Activated T-helper 2 cell treated with anti-CD3 and anti-CD28 coated beads, Interferon-gamma antibody, Interleukin-2, Interleukin-4, amounts not matched to agents 10 μg/mL and 5 μg/mL and 100 μg/mL, durations not matched to agents 14 hours and 24 hours and 36 hours (primary cell): ENCODE results near the gene MAPK12. TPM values are rescaled to one million over a fixed set of nuclear protein-coding genes. Genes with fewer than 3 reads are reported as not detected.
A peak's percentile ranks its signal among the peaks of the same experiment; 100 is the strongest.
"Not testable (repeated sequence)": the region's sequence is repeated elsewhere in the genome, so short reads cannot be mapped to it uniquely, and the experiment has no call there.

Experiments used
- DNase-seq: peaks from one replicate; pipeline ENCODE4 v3.0.0; 2021; ENCODE audit warnings: low spot score
- H3K27ac Mint-ChIP-seq: one replicate; pipeline ENCODE4 v1.8.0; 2021; ENCODE audit warnings: mixed read lengths
- H3K27me3 Mint-ChIP-seq: one replicate; pipeline ENCODE4 v1.8.0; 2021; ENCODE audit warnings: low read depth, mixed read lengths
- H3K36me3 Mint-ChIP-seq: one replicate; pipeline ENCODE4 v1.8.0; 2021; ENCODE audit warnings: low read depth, mixed read lengths
- H3K4me1 Mint-ChIP-seq: one replicate; pipeline ENCODE4 v1.8.0; 2021; ENCODE audit warnings: low read depth, mixed read lengths
- H3K4me3 Mint-ChIP-seq: one replicate; pipeline ENCODE4 v1.8.0; 2021; ENCODE audit warnings: low read depth, mild to moderate bottlenecking, moderate library complexity, mixed read lengths
- H3K9me3 Mint-ChIP-seq: one replicate; pipeline ENCODE4 v1.8.0; 2021; ENCODE audit warnings: mixed read lengths
- intact Hi-C: fragments of 100-400 bp; cut with micrococcal nuclease; formaldehyde crosslinking; loops from one replicate; pipeline ENCODE4 v1.15.1; 2023
- total RNA-seq: library from RNA; stranded (reverse); gene quantifications from 2 replicates; pipeline ENCODE4 v1.2.3, GENCODE V29; 2022

The MAPK12 gene
- total RNA-seq, 1 donor from 2014 or later = 16.3 TPM

DNA sequence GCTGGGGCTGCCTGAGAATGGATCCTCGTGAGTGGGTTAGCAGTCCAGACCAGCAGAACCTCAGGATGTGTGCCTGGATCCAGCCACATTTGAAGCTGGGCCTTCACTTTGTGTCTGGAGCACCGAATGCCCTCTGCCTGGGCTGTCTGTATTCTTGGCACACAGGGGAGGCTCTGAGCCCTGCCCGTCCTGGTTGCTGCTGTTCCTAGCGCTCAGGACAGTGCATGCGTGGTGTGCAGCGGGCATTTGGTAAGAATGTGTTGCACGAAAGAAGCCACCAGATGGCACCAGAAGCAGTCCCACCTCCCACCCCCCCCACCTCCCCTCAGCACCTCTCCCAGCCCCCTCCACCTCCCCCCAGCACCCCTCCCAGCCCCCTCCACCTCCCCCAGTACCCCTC lies 12.8 kb upstream of the MAPK12 start:
- H3K9me3 Mint-ChIP-seq = no peaks in the 10 kb centered on the region
- no peaks in the 10 kb centered on the region for H3K36me3 Mint-ChIP-seq
- H3K27ac Mint-ChIP-seq = no peak overlapping the region
- H3K4me1 Mint-ChIP-seq = no peaks in the 10 kb centered on the region
- intact Hi-C loops = loop anchor here (1.0 to 5.0 kb wide), 3 partner anchors 38 to 68 kb away; partner anchors contain the start of gene DENND6B
- H3K4me3 Mint-ChIP-seq = no peak overlapping the region
- DNase-seq = no peak
- H3K27me3 Mint-ChIP-seq = peaks cover 12% of the 10 kb centered on the region

DNA sequence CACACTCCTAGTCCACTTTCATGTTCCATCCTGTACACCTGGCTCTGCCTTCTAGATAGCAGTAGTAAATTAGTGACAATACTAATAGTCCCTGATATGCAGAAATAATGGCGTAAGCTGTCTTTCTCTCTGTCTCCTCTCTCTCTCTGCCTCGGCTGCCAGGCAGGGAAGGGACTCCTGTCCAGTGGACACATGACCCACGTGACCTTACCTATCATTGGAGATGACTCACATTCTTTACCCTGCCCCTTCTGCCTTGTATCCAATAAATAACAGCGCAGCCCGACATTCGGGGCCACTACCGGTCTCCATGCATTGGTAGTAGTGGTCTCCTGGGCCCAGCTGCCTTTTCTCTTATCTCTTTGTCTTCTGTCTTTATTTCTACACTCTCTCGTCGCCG lies 12.3 kb upstream of the MAPK12 start:
- H3K27ac Mint-ChIP-seq, H3K4me3 Mint-ChIP-seq, H3K36me3 Mint-ChIP-seq, H3K4me1 Mint-ChIP-seq, DNase-seq, H3K9me3 Mint-ChIP-seq: not testable (repeated sequence)
- H3K27me3 Mint-ChIP-seq = peaks cover 12% of the 10 kb centered on the region
- intact Hi-C loops = loop anchor here (1.0 to 5.0 kb wide), 3 partner anchors 39 to 69 kb away; partner anchors contain the start of gene DENND6B

DNA sequence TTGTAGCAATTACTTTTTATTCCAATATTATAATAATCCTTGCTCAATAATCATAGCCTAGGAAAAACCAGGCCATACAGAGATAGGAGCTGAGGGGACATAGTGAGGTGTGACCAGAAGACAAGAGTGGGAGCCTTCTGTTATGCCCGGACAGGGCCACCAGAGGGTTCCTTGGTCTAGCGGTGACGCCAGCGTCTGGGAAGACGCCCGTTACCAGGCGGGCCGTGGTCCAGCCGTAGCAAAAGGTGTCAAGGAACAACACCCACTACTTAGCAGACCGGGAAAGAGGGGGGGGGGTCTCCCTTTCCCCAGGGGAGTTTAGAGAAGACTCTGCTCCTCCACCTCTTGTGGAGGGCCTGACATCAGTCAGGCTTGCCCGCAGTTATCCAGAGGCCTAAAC lies 11.9 kb upstream of the MAPK12 start:
- H3K36me3 Mint-ChIP-seq, H3K9me3 Mint-ChIP-seq, DNase-seq, H3K4me3 Mint-ChIP-seq, H3K4me1 Mint-ChIP-seq, H3K27ac Mint-ChIP-seq: not testable (repeated sequence)
- intact Hi-C loops = loop anchor here (5.0 kb wide), 2 partner anchors 39 to 54 kb away; partner anchors contain the start of gene DENND6B
- peaks cover 12% of the 10 kb centered on the region for H3K27me3 Mint-ChIP-seq

DNA sequence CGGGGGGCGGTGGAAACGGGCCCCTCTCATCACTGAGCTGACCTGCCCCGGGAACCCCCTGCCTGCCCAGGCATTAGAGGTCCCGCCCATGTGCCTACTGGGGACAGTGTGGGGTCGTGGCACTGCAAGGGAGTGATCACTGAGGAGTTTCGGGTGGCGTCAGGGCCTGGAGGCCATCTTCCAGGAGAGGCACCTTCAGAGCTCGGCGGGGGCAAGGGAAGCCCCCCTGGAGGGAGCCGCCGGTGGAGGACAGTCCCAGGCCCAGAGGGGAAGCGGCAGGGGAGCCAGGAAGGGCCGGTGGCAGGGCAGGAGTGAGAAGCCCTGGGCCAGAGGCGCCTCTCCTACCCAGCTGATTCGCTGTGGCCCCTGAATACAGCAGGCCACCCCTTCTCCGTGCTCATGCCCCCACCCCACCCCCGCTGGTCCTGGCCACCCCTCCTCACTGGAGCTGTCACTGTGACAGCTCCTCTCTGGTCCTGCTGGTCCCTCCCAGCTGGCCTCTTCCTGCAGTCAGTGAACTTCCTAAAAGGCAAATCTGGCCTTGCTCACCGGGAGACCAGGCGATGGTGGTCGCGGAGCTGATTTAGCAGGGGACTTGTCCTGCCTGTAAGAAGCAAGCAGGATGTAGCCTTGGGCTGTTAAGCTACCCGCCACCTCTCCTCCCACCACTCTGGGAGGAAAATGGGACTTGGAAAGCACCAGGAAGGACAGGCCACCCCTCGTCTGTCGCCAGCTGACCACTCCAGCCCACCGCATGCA lies 10.7 kb upstream of the MAPK12 start:
- intact Hi-C loops = loop anchor here (5.0 kb wide), 2 partner anchors 40 to 55 kb away; partner anchors contain the start of gene DENND6B
- Mint-ChIP-seq H3K9me3 (no peaks in the 10 kb centered on the region), H3K4me1 (peaks cover 1% of the 10 kb centered on the region), H3K27me3 (peaks cover 15% of the 10 kb centered on the region), H3K4me3 (no peak overlapping the region), H3K27ac (no peak overlapping the region), H3K36me3 (no peaks in the 10 kb centered on the region)
- DNase-seq = no peak

DNA sequence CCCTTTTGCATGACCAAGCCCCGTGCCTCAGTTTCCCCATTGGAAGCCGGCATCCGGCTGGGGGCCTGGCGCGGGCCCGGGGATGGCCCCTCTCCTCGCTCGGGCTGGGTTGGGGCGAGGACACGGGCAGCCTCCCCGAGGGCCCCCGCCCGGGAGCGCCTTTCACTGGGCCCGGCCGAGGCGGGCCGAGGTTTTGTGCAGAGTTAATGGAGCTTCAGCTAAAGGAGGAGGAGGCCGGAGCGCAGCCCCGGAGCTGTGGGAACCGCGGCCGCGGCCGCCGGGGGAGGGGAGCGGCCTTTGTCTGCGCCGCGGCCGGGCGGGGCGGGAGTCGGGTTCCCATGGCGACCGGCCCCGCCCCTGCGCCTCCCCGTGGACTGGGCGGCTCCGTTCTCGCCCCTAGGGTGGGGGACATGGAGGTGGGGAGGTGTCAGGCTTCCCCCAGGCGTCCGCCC lies 10.1 kb upstream of the MAPK12 start:
- H3K27me3 Mint-ChIP-seq = peaks cover 15% of the 10 kb centered on the region
- no peak overlapping the region for H3K27ac Mint-ChIP-seq
- H3K9me3 Mint-ChIP-seq = no peaks in the 10 kb centered on the region
- intact Hi-C loops = loop anchor here (2.0 to 5.0 kb wide), 3 partner anchors 41 to 351 kb away; partner anchors contain the start of gene DENND6B
- peaks cover 1% of the 10 kb centered on the region for H3K4me1 Mint-ChIP-seq
- peak; percentile 49 for DNase-seq
- no peak overlapping the region for H3K4me3 Mint-ChIP-seq
- no peaks in the 10 kb centered on the region for H3K36me3 Mint-ChIP-seq

DNA sequence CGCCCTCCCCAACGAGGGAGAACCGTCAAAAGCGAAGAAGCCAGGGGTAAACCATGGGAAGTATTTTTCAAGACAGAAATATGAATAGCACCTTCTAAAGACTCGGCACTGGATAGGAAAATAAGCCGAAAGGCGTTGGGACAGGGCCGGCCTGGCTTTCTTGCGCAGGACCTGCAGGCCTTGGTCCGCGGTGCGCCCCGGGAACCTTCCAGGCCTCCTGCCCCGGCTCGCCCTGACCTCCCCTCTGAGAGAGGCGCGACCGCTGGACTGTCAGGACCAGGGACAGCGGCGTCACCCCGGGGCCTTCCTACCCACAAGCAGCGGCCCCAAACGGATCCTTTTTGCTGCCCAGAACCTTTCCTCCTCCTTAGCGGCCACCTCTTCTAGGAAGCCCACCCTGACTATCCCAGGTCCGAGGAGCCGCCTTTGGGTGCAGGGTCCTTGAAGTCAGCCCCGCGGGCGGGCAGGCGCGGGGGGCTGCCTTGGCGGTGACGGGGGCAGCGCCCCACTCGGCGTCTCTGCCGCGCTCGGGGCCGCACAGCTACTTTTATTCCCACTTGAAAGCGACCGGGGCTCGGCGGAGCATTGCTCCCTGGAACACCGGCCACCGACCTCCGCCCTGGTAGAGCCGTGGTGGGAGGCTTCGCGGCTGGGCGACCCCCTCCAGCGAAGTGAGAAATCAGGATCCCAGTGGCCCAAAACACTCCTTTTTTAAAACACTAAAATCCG lies 9.3 kb upstream of the MAPK12 start:
- Mint-ChIP-seq H3K9me3 (no peaks in the 10 kb centered on the region), H3K27me3 (peaks cover 15% of the 10 kb centered on the region), H3K36me3 (no peaks in the 10 kb centered on the region), H3K4me1 (peaks cover 1% of the 10 kb centered on the region), H3K4me3 (peak overlapping the region; percentile 66), H3K27ac (no peak overlapping the region)
- DNase-seq = peak; percentile 67
- intact Hi-C loops = loop anchor here (2.0 to 5.0 kb wide), 3 partner anchors 41 to 352 kb away; partner anchors contain the start of gene DENND6B

DNA sequence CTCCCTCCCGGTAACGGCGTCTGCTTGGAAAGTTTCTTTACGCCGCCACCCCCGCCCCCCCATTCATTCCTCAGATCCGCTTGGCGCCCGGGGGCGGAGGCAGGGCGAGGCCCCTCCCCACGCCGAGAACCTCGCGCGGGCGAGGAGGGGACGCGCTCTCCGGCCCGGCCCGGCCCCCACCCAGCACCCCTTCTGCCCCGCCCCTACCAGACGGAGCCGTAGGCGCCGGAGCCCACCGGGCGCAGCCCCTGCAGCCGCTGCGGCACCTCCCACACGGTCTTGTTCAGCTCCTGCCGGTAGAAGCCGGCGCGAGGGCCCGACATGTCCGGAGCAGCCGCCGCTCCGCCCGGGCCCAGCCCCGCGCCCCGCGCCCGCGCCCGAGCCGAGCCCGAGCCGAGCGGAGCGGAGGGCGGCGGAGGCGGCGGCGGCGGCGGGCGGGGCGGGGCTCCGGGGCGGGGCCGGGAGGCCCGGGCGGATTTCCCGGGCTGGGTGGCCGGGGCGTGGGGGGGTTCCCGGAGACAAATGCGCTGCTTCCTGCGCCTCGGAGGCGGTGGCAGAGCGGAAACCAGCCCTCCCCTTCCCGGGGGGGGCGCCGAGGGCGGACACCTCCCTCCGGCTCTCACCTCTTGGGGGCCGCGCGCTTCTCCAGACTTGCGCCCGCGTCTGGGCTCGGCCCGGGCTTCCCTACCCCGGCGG lies 8.6 kb upstream of the MAPK12 start, which contains the start of gene MAPK11:
MAPK11 (minus strand) TSS at position 411 of the 696 bp plus-strand sequence; CDS start at position 323, 88 bp downstream.
- Mint-ChIP-seq H3K27me3 (peaks cover 15% of the 10 kb centered on the region), H3K9me3 (no peaks in the 10 kb centered on the region)

DNA sequence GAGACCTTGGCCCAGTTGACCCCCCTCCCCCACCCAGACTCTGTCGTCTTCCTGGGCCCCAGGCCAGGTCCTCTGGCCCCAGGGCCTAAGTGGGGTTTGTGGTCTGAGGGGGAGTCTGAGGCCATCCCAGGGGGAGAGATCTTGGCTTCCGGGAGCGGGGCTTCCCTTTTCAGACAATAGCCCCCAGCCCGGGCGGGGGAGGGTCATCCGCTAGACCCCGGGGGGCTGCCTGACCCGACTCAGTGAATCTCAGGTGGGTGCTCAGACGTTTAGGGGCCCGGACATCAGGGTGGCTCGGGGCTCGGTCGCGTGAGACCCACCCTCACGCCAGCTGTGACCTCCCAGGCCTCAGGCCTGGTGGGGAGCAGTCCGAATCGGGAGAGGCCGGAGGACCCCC lies 8.1 kb upstream of the MAPK12 start:
- no peak for DNase-seq
- no peaks in the 10 kb centered on the region for H3K9me3 Mint-ChIP-seq
- H3K4me3 Mint-ChIP-seq = peak overlapping the region; percentile 70
- H3K27me3 Mint-ChIP-seq = peaks cover 15% of the 10 kb centered on the region
- intact Hi-C loops = no loop called here
- H3K4me1 Mint-ChIP-seq = peaks cover 1% of the 10 kb centered on the region
- H3K36me3 Mint-ChIP-seq = no peaks in the 10 kb centered on the region
- H3K27ac Mint-ChIP-seq = no peak overlapping the region

More for the DNA sequence above, 8.6 kb upstream of the MAPK12 start, which contains the start of gene MAPK11:
- peaks cover 1% of the 10 kb centered on the region for H3K4me1 Mint-ChIP-seq
- peak within 1 kb of the TSS; percentile 70 for H3K4me3 Mint-ChIP-seq
- intact Hi-C loops = loop anchor here (2.0 to 5.0 kb wide), 3 partner anchors 42 to 353 kb away; partner anchors contain the start of gene DENND6B
- no peak within 1 kb of the TSS for H3K27ac Mint-ChIP-seq
- no peaks in the 10 kb centered on the region for H3K36me3 Mint-ChIP-seq
- peak; percentile 66 for DNase-seq

DNA sequence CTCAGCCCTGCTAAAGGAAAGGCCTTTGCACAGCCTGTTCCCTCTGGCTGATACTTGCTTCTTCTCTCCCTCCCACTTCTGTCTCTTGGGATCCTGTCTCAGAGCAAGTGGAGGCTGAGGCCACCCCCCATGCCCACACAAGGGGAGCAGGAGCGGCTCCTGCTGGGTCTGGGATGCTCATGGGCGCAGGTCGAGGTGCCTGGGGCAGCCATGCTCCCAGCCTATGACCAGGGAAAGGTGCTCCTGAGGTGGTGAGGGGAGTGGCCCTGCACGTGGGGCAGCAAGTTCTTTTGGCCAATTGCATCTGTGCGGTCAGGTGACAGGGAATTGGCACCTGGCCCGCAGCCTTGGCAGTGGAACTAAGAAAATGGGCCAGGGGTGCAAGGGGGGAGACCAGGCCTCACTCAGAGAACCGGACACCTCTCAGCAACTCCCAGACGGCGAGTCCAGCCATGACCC lies 7.2 kb upstream of the MAPK12 start:
- H3K36me3 Mint-ChIP-seq = no peaks in the 10 kb centered on the region

DNA sequence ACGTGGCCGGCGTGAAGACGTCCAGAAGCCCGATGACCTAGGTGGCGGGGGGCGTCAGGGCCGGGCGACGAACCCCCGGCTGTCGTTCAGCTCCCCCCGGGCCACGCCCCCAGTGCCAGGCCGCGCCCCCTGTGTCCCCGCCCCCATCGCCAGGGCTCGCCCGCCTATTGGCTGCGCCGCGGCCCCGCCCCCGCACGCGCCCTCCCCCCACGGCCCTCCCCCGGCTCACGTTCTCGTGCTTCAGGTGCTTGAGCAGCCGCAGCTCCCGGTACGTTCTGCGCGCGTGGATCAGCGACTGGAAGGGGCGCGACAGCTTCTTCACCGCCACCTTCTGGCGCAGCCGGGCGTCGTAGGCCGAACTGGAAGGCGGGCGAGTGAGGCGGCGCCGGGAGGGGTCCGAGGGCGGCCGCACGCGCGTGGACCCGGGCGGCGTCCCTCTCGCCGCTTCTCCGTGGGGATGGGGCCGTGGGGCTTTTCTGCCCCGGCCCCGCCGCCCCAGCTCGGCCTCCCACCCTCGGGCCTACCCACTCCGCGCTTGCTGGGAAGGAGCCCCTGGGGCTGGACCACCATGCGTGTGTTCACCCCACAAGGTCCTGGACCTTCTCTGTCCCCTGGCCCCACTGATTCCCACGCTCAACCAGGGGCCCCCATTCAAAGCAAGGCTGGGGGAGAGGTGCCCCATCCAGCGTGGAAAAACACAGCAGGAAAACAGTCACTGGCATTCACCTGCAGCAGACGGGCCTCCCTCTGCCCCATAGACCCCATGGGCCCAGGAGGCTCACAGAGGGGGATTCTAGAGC lies 6.3 kb upstream of the MAPK12 start:
- Mint-ChIP-seq H3K9me3 (no peaks in the 10 kb centered on the region), H3K4me3 (no peak overlapping the region)
- intact Hi-C loops = no loop called here

More for the DNA sequence above, 7.2 kb upstream of the MAPK12 start:
- Mint-ChIP-seq H3K4me1 (peaks cover 1% of the 10 kb centered on the region), H3K9me3 (no peaks in the 10 kb centered on the region), H3K27me3 (peaks cover 11% of the 10 kb centered on the region), H3K4me3 (peak overlapping the region; percentile 26), H3K27ac (no peak overlapping the region)
- no peak for DNase-seq
- intact Hi-C loops = no loop called here

DNA sequence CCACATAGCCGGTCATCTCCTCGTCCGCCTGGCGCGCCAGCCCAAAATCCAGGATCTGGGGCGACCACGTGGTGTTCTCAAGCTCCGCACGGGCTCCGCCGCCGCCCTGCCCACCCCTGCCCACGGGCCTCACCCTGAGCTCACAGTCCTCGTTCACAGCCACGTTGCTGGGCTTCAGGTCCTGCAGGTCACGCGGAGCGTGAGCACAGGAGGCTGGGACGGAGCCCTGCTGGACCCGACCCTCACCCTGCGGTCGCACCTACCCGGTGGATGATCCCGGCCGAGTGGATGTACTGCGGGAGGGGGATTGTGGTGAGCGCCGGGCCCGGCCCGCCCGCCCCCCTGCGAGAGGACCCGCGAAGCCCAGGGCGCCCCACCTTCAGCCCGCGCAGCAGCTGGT lies 5.5 kb upstream of the MAPK12 start:
- Mint-ChIP-seq H3K4me3 (no peak overlapping the region), H3K9me3 (no peaks in the 10 kb centered on the region), H3K4me1 (peaks cover 6% of the 10 kb centered on the region), H3K27me3 (peaks cover 12% of the 10 kb centered on the region), H3K27ac (no peak overlapping the region), H3K36me3 (no peaks in the 10 kb centered on the region)
- no peak for DNase-seq
- intact Hi-C loops = no loop called here

More for the DNA sequence above, 6.3 kb upstream of the MAPK12 start:
- Mint-ChIP-seq H3K36me3 (no peaks in the 10 kb centered on the region), H3K27me3 (peaks cover 11% of the 10 kb centered on the region), H3K27ac (no peak overlapping the region), H3K4me1 (peaks cover 1% of the 10 kb centered on the region)
- peak; percentile 38 for DNase-seq
